HCT116 (cell line): ENCODE data around the gene OR51F1. TPM values are rescaled to one million over a fixed set of nuclear protein-coding genes. Genes with fewer than 3 reads are reported as not detected.

Source experiments
- ATAC-seq: fragments of 200-7000 bp; cut with Tn5 transposase; 2 replicates; pipeline ENCODE4 v1.9.1; 2020; ENCODE audit warnings: mild to moderate bottlenecking, moderate library complexity
- BruUV-seq: library from RNA; stranded (reverse); fragments of 400-500 nt; replicated peaks from 2 replicates; lab custom pipeline; 2021; lab: Mats Ljungman, UMichigan
- CTCF ChIA-PET: fragments of 300-600 bp; sonication (Branson Sonifier 250); formaldehyde crosslinking; loops from one replicate; lab custom pipeline; 2021; ENCODE audit warnings: antibody characterized with exemption; lab: Charles Lee
- POLR2A ChIA-PET: fragments of 300-600, 350-600 bp; sonication (Branson Sonifier 250); formaldehyde crosslinking; loops from one replicate; lab custom pipeline; 2021; ENCODE audit warnings: antibody characterized with exemption; lab: Charles Lee
- RAD21 ChIA-PET, 2 experiments: fragments of 300-600 bp; sonication (Branson Sonifier 250); formaldehyde crosslinking; loops; one replicate each; lab custom pipeline; 2023; ENCODE audit warnings: low total read pairs in 2 of 2; ENCODE audit not compliant: uncharacterized antibody in 2 of 2, unreplicated experiment in 2 of 2, low non-redundant PET in 1 of 2; lab: Charles Lee
- DNase-seq: peaks from one replicate; pipeline ENCODE4 v3.0.0-alpha.2; 2010; ENCODE audit warnings: low read depth, low spot score
- H2AFZ ChIP-seq: fragments of 200-600 bp; shearing (Covaris generic), sonication (generic); 2 replicates; pipeline ENCODE4 v1.6.1; 2017; ENCODE audit warnings: low read depth, mixed run types, mixed read lengths, antibody characterized with exemption, low read length; ENCODE audit not compliant: poor library complexity, severe bottlenecking
- H3K27ac ChIP-seq: 2 replicates; pipeline ENCODE4 v1.5.1; 2012; ENCODE audit warnings: low read depth, low read length
- H3K27me3 ChIP-seq: fragments of 200-600 bp; sonication (generic); 2 replicates; pipeline ENCODE4 v1.6.1; 2016; ENCODE audit warnings: mixed run types, low read length, mixed read lengths; ENCODE audit not compliant: insufficient read depth
- H3K36me3 ChIP-seq, 2 experiments: fragments of 200-500 bp in 1 of 2; fragments of 200-600 bp in 1 of 2; sonication (Bioruptor generic) in 1 of 2; sonication (generic) in 1 of 2; 2 replicates each; pipeline versions ENCODE4 v1.5.1 to v1.6.1; 2014 to 2016; ENCODE audit warnings: low read length in 2 of 2, inconsistent platforms in 1 of 2, mixed read lengths in 1 of 2, mixed run types in 1 of 2; ENCODE audit not compliant: insufficient read depth in 2 of 2, control insufficient read depth in 1 of 2
- H3K4me1 ChIP-seq, 2 experiments: fragments of 200-600 bp in 1 of 2; sonication (generic) in 1 of 2; 2 replicates each; pipeline versions ENCODE4 v1.5.1 to v1.6.1; 2012 to 2017; ENCODE audit warnings: low read length in 2 of 2, inconsistent platforms in 1 of 2, mild to moderate bottlenecking in 1 of 2, mixed read lengths in 1 of 2, mixed run types in 1 of 2, moderate library complexity in 1 of 2; ENCODE audit not compliant: insufficient read depth in 2 of 2, control insufficient read depth in 1 of 2
- H3K4me2 ChIP-seq: fragments of 200-600 bp; sonication (generic); 2 replicates; pipeline ENCODE4 v1.6.1; 2017; ENCODE audit warnings: mixed run types, low read length, mixed read lengths
- H3K4me3 ChIP-seq, 2 experiments: fragments of 200-600 bp in 1 of 2; sonication (generic) in 1 of 2; replicated peaks in 1 of 2; 2 replicates each; pipeline ENCODE4 v1.5.1; 2011 to 2016; ENCODE audit warnings: low read length in 2 of 2, control low read depth in 1 of 2, low read depth in 1 of 2, mild to moderate bottlenecking in 1 of 2, mixed read lengths in 1 of 2, mixed run types in 1 of 2
- H3K79me2 ChIP-seq: fragments of 200-600 bp; sonication (generic); 2 replicates; pipeline ENCODE4 v1.6.1; 2017; ENCODE audit warnings: mild to moderate bottlenecking, mixed run types, low read length, moderate library complexity, mixed read lengths; ENCODE audit not compliant: insufficient read depth
- H3K9ac ChIP-seq: fragments of 200-600 bp; sonication (generic); 2 replicates; pipeline ENCODE4 v1.6.1; 2016; ENCODE audit warnings: low read length, mixed read lengths
- H3K9me2 ChIP-seq: fragments of 200-600 bp; sonication (generic), shearing (Covaris generic); 2 replicates; pipeline ENCODE4 v1.6.1; 2017; ENCODE audit warnings: mixed run types, mild to moderate bottlenecking, moderate library complexity; ENCODE audit not compliant: insufficient read depth
- H3K9me3 ChIP-seq, 2 experiments: fragments of 200-500 bp in 1 of 2; fragments of 200-600 bp in 1 of 2; sonication (Bioruptor generic) in 1 of 2; sonication (generic) in 1 of 2; 2 replicates each; pipeline ENCODE4 v1.6.1; 2014 to 2017; ENCODE audit warnings: low read length in 2 of 2, mixed read lengths in 2 of 2, inconsistent platforms in 1 of 2, low read depth in 1 of 2, mild to moderate bottlenecking in 1 of 2, mixed run types in 1 of 2, moderate library complexity in 1 of 2; ENCODE audit not compliant: control insufficient read depth in 1 of 2, insufficient read depth in 1 of 2
- H4K20me1 ChIP-seq: fragments of 200-600 bp; sonication (generic), shearing (Covaris generic); 2 replicates; pipeline ENCODE4 v1.6.1; 2017; ENCODE audit warnings: mixed run types, mild to moderate bottlenecking, moderate library complexity; ENCODE audit not compliant: insufficient read depth
- CBX3 ChIP-seq: IDR thresholded peaks from 2 replicates; pipeline ENCODE4 v1.6.1; 2012; ENCODE audit warnings: low read depth
- JUND ChIP-seq: IDR thresholded peaks from 2 replicates; pipeline ENCODE4 v1.6.1; 2012
- POLR2A ChIP-seq: IDR thresholded peaks from 2 replicates; pipeline ENCODE4 v1.7.0; 2011; ENCODE audit warnings: borderline replicate concordance; ENCODE audit not compliant: insufficient read depth, insufficient read length; ENCODE audit errors: extremely low read depth
- POLR2AphosphoS5 ChIP-seq: IDR thresholded peaks from 2 replicates; pipeline ENCODE4 v1.6.1; 2011; ENCODE audit warnings: mild to moderate bottlenecking, low read depth, low read length, moderate library complexity
- RAD21 ChIP-seq: IDR thresholded peaks from 2 replicates; pipeline ENCODE4 v1.6.1; 2012; ENCODE audit warnings: low read depth, mild to moderate bottlenecking
- SIN3A ChIP-seq: IDR thresholded peaks from 2 replicates; pipeline ENCODE4 v1.6.1; 2012; ENCODE audit warnings: low read depth
- ZNF274 ChIP-seq: fragments of 200-500 bp; sonication (Bioruptor generic); IDR thresholded peaks from 2 replicates; pipeline ENCODE4 v1.6.1; 2014; ENCODE audit warnings: mild to moderate bottlenecking, low read depth, low read length, inconsistent platforms
- intact Hi-C: fragments of 100-400 bp; cut with micrococcal nuclease; formaldehyde crosslinking; loops from 2 replicates; pipeline ENCODE4 v1.10.0; 2022
- total RNA-seq: library from RNA; stranded (reverse); gene quantifications from one replicate; pipeline ENCODE4 v1.2.1, GENCODE V29; 2021; ENCODE audit not compliant: unreplicated experiment
- TF ChIP-seq, protein P1 (sequence below): IDR thresholded peaks from 2 replicates; pipeline ENCODE4 v1.6.1; 2011; ENCODE audit warnings: mild to moderate bottlenecking, low read length, moderate library complexity; ENCODE audit not compliant: insufficient replicate concordance; ENCODE audit errors: extremely low read depth
- TF ChIP-seq, protein P2 (sequence below), 3 experiments: fragments of 200-600 bp in 1 of 3; sonication (generic) in 1 of 3; IDR thresholded peaks in 2 of 3; conservative IDR thresholded peaks in 1 of 3; 2 replicates each; pipeline ENCODE4 v1.5.1; 2012 to 2017; ENCODE audit warnings: low read depth in 2 of 3, low read length in 2 of 3, antibody characterized with exemption in 1 of 3, borderline replicate concordance in 1 of 3, control low read depth in 1 of 3, mild to moderate bottlenecking in 1 of 3, mixed read lengths in 1 of 3, mixed run types in 1 of 3, moderate library complexity in 1 of 3; ENCODE audit not compliant: insufficient read depth in 1 of 3

OR51F1 gene
- total RNA-seq, 1 experiment from 2014 or later: not detected

GRCh38 chr11:4727171-4727570, 42.6 kb downstream of the OR51F1 start:
- Histone ChIP-seq H3K9me3 (no peaks in the 10 kb centered on the region), H3K36me3 (no peaks in the 10 kb centered on the region), H3K27ac (no peak overlapping the region), H3K4me2 (no peak overlapping the region), H2AFZ (no peak overlapping the region), H3K4me1 (no peaks in the 10 kb centered on the region), H3K9me2 (no peaks in the 10 kb centered on the region), H3K4me3 (no peak overlapping the region), H3K9ac (no peak overlapping the region), H4K20me1 (no peaks in the 10 kb centered on the region), H3K27me3 (peaks cover 3% of the 10 kb centered on the region; the same call in 1 of the 2 replicates), H3K79me2 (no peaks in the 10 kb centered on the region)
- CTCF ChIA-PET: interaction anchor here (0.6 kb wide), 1 partner anchor 38 kb away, joined by 3 read pairs; no protein-coding TSS in a partner anchor
- RAD21 ChIA-PET: no interaction called here
- TF ChIP-seq JUND (no peak), SIN3A (no peak), POLR2AphosphoS5 (no peak), CBX3 (no peak), RAD21 (no peak), POLR2A (no peak), ZNF274 (no peak)
- TF ChIP-seq, protein P1, sequence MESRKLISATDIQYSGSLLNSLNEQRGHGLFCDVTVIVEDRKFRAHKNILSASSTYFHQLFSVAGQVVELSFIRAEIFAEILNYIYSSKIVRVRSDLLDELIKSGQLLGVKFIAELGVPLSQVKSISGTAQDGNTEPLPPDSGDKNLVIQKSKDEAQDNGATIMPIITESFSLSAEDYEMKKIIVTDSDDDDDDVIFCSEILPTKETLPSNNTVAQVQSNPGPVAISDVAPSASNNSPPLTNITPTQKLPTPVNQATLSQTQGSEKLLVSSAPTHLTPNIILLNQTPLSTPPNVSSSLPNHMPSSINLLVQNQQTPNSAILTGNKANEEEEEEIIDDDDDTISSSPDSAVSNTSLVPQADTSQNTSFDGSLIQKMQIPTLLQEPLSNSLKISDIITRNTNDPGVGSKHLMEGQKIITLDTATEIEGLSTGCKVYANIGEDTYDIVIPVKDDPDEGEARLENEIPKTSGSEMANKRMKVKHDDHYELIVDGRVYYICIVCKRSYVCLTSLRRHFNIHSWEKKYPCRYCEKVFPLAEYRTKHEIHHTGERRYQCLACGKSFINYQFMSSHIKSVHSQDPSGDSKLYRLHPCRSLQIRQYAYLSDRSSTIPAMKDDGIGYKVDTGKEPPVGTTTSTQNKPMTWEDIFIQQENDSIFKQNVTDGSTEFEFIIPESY: no peak
- TF ChIP-seq, protein P2, sequence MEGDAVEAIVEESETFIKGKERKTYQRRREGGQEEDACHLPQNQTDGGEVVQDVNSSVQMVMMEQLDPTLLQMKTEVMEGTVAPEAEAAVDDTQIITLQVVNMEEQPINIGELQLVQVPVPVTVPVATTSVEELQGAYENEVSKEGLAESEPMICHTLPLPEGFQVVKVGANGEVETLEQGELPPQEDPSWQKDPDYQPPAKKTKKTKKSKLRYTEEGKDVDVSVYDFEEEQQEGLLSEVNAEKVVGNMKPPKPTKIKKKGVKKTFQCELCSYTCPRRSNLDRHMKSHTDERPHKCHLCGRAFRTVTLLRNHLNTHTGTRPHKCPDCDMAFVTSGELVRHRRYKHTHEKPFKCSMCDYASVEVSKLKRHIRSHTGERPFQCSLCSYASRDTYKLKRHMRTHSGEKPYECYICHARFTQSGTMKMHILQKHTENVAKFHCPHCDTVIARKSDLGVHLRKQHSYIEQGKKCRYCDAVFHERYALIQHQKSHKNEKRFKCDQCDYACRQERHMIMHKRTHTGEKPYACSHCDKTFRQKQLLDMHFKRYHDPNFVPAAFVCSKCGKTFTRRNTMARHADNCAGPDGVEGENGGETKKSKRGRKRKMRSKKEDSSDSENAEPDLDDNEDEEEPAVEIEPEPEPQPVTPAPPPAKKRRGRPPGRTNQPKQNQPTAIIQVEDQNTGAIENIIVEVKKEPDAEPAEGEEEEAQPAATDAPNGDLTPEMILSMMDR (IDR thresholded peaks at IDR 0.05 in 2 of 3, conservative IDR thresholded peaks at IDR 0.05 in 1 of 3; ENCODE audit: borderline replicate concordance in 1 of 3, insufficient read depth in 1 of 3, low read depth in 2 of 3, low read length in 2 of 3): no peak
- no TSS peak for BruUV-seq
- POLR2A ChIA-PET: no interaction called here
- ATAC-seq (no peak), DNase-seq (no peak)
- intact Hi-C loops: no loop called here
